OCI-LY7 (cell line): ENCODE results near the gene PDE5A. TPM values are rescaled to one million over a fixed set of nuclear protein-coding genes. Genes with fewer than 3 reads are reported as not detected.

Experiments
- BruUV-seq: library from RNA; stranded (reverse); fragments of 400-500 nt; replicated peaks from 2 replicates; lab custom pipeline; 2021; lab: Mats Ljungman, UMichigan
- CTCF ChIA-PET: fragments of 300-600 bp; sonication (Branson Sonifier 250); formaldehyde crosslinking; loops from one replicate; lab custom pipeline; 2022; ENCODE audit warnings: antibody characterized with exemption; ENCODE audit not compliant: unreplicated experiment; lab: Charles Lee
- POLR2A ChIA-PET: fragments of 300-600 bp; sonication (Branson Sonifier 250); formaldehyde crosslinking; loops from one replicate; lab custom pipeline; 2022; ENCODE audit warnings: antibody characterized with exemption; lab: Charles Lee
- DNase-seq: peaks from one replicate; pipeline ENCODE4 v3.0.0-alpha.2; 2015; ENCODE audit warnings: low spot score
- H2AFZ ChIP-seq: fragments of 200-600 bp; sonication (generic), shearing (Covaris generic); 2 replicates; pipeline ENCODE4 v1.6.1; 2014; ENCODE audit warnings: mild to moderate bottlenecking, antibody characterized with exemption, low read length, moderate library complexity
- H3K27ac ChIP-seq: fragments of 200-600 bp; sonication (generic); 2 replicates; pipeline ENCODE4 v1.5.1; 2014; ENCODE audit warnings: mixed run types, low read depth, mild to moderate bottlenecking, moderate library complexity, low read length, inconsistent platforms; ENCODE audit not compliant: poor library complexity, severe bottlenecking
- H3K36me3 ChIP-seq: fragments of 200-600 bp; sonication (generic); 2 replicates; pipeline ENCODE4 v1.6.1; 2014; ENCODE audit warnings: mild to moderate bottlenecking, antibody characterized with exemption, low read length, moderate library complexity, mixed read lengths; ENCODE audit not compliant: insufficient read depth
- H3K4me1 ChIP-seq: fragments of 200-600 bp; sonication (generic); 2 replicates; pipeline ENCODE4 v1.5.1; 2014; ENCODE audit warnings: mild to moderate bottlenecking, low read length; ENCODE audit not compliant: insufficient read depth, poor library complexity, severe bottlenecking
- H3K4me2 ChIP-seq: fragments of 200-600 bp; sonication (generic); 2 replicates; pipeline ENCODE4 v1.6.1; 2014; ENCODE audit warnings: mild to moderate bottlenecking, low read length
- H3K4me3 ChIP-seq: fragments of 200-600 bp; sonication (generic); 2 replicates; pipeline ENCODE4 v1.5.1; 2014; ENCODE audit warnings: mild to moderate bottlenecking, low read depth, low read length; ENCODE audit not compliant: poor library complexity, severe bottlenecking
- H3K79me2 ChIP-seq: fragments of 200-600 bp; sonication (generic); 2 replicates; pipeline ENCODE4 v1.6.1; 2016; ENCODE audit warnings: low read depth, mild to moderate bottlenecking, low read length, moderate library complexity, mixed read lengths; ENCODE audit not compliant: insufficient read depth
- H3K9me2 ChIP-seq: fragments of 200-600 bp; sonication (generic); 2 replicates; pipeline ENCODE4 v1.6.1; 2016; ENCODE audit warnings: mild to moderate bottlenecking, low read length, mixed read lengths; ENCODE audit not compliant: insufficient read depth
- H3K9me3 ChIP-seq: fragments of 200-600 bp; sonication (generic); 2 replicates; pipeline ENCODE4 v1.6.1; 2014; ENCODE audit warnings: mild to moderate bottlenecking, mixed run types, low read length, mixed read lengths
- H4K20me1 ChIP-seq: fragments of 200-600 bp; sonication (generic); 2 replicates; pipeline ENCODE4 v1.6.1; 2014; ENCODE audit warnings: mild to moderate bottlenecking, antibody characterized with exemption, low read length, moderate library complexity, mixed read lengths; ENCODE audit not compliant: insufficient read depth
- CTCF ChIP-seq: fragments of 200-600 bp; sonication (generic); conservative IDR thresholded peaks from 2 replicates; pipeline ENCODE4 v1.5.1; 2014; ENCODE audit warnings: mild to moderate bottlenecking, antibody characterized with exemption, low read length, moderate library complexity, mixed read lengths
- EZH2phosphoT487 ChIP-seq: fragments of 200-600 bp; sonication (generic); IDR thresholded peaks from 2 replicates; pipeline ENCODE4 v1.6.1; 2018; ENCODE audit warnings: low read depth, borderline replicate concordance, mild to moderate bottlenecking, mixed run types, antibody characterized with exemption, low read length, moderate library complexity, mixed read lengths
- intact Hi-C: fragments of 100-400 bp; cut with micrococcal nuclease; formaldehyde crosslinking; loops from one replicate; pipeline ENCODE4 v1.10.0; 2022; ENCODE audit not compliant: unreplicated experiment
- total RNA-seq, 2 experiments: library from RNA; depleted of rRNA in 1 of 2; stranded (reverse); fragments of >200 nt in 1 of 2; shearing (Covaris generic) in 1 of 2; gene quantifications; 2 replicates each; pipeline ENCODE4 v1.2.3, GENCODE V29; 2014 to 2022

The PDE5A gene
- total RNA-seq, 2 experiments from 2014 or later = 0.22 to 1.4 TPM

DNA sequence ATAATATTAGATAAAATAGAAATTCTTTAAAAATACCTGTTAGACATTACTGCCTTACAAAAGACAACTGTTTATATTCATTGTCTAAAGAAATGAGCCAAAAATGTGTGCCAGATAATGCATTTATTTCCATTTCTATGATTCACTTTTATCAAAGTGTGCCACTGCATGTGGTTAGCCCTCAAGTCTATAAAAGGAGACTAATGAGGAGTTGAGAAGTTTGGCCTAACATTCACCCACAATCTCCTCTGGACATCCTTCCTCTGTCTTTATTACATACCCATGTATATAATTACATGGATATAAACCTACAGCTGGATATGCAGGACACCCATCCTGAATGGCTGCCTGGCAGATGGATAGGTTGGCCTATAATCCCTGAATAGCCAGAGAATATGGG lies 42.6 kb upstream of the PDE5A start:
- Histone ChIP-seq H3K4me3 (no peak overlapping the region), H3K4me2 (no peak overlapping the region), H4K20me1 (no peaks in the 10 kb centered on the region), H3K9me3 (no peaks in the 10 kb centered on the region), H2AFZ (no peak overlapping the region), H3K27ac (no peak overlapping the region), H3K9me2 (no peaks in the 10 kb centered on the region), H3K79me2 (no peaks in the 10 kb centered on the region), H3K36me3 (no peaks in the 10 kb centered on the region), H3K4me1 (no peaks in the 10 kb centered on the region)
- no TSS peak for BruUV-seq
- intact Hi-C loops = no loop called here
- CTCF ChIA-PET = no interaction called here
- no peak for DNase-seq
- TF ChIP-seq EZH2phosphoT487 (no peak), CTCF (no peak)
- POLR2A ChIA-PET = no interaction called here

DNA sequence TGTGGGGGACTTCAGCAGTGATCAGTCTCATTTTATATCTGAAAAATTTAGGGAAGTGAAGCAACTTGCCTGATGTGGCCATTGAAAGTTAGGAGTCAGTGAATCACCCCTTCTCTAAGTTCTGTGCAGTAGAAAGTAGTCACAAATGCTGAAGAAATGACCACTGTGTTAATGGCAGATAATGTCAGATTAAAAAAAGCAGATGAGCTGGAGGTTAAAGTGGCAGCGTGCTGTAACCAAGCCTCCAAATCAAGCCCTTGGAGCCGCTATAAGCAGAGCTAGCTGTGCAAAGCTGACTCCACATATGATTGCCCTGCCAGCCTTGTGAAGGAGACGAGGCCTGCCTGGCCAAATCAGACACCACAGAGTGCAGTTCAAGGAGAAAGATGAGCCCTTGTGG lies 39.2 kb upstream of the PDE5A start:
- H2AFZ ChIP-seq = no peak overlapping the region
- no peak overlapping the region for H3K27ac ChIP-seq
- no peak overlapping the region for H3K4me2 ChIP-seq
- H3K4me3 ChIP-seq = no peak overlapping the region
- no peaks in the 10 kb centered on the region for H3K9me3 ChIP-seq
- ChIA-PET POLR2A (no interaction called here), CTCF (no interaction called here)
- no peaks in the 10 kb centered on the region for H3K4me1 ChIP-seq
- intact Hi-C loops = no loop called here
- no peak for DNase-seq
- no TSS peak for BruUV-seq
- H4K20me1 ChIP-seq = no peaks in the 10 kb centered on the region
- H3K36me3 ChIP-seq = no peaks in the 10 kb centered on the region
- H3K9me2 ChIP-seq = no peaks in the 10 kb centered on the region
- H3K79me2 ChIP-seq = no peaks in the 10 kb centered on the region
- no peak for TF ChIP-seq EZH2phosphoT487
- no peak for TF ChIP-seq CTCF

DNA sequence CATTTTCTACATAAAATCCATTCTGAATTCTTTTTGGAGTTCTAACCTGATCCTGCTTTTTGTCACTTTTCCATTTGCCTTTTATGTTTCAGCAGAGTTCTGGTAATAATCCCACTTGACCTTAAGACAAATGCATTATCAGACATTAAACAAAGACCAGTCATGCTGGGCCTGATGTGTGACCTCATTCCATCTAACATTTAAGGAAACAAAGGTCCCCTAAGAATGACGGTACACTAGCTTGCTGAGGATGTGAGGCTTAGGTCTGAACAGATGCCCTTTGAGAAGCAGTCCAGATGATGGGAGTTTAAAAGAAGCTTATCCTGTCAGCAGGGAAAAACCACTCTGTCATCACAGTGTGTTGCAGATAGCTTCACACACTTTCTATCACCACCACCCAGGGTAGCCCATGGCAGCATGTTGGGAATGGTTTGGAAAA lies 38.1 kb upstream of the PDE5A start:
- ChIA-PET CTCF (no interaction called here), POLR2A (no interaction called here)
- no peaks in the 10 kb centered on the region for H3K36me3 ChIP-seq
- no peaks in the 10 kb centered on the region for H3K4me1 ChIP-seq
- intact Hi-C loops = no loop called here
- TF ChIP-seq EZH2phosphoT487 (no peak), CTCF (no peak)
- no peak overlapping the region for H3K4me2 ChIP-seq
- H2AFZ ChIP-seq = no peak overlapping the region
- no peak overlapping the region for H3K27ac ChIP-seq
- BruUV-seq = no TSS peak
- no peaks in the 10 kb centered on the region for H3K9me3 ChIP-seq
- no peaks in the 10 kb centered on the region for H4K20me1 ChIP-seq
- no peak overlapping the region for H3K4me3 ChIP-seq
- no peaks in the 10 kb centered on the region for H3K79me2 ChIP-seq
- DNase-seq = no peak
- no peaks in the 10 kb centered on the region for H3K9me2 ChIP-seq
